Renal cortex interstitium (tissue), 15 donors: ENCODE data around the gene CNOT4. TPM values are rescaled to one million over a fixed set of nuclear protein-coding genes. Genes with fewer than 3 reads are reported as not detected.

Experiments
- DNase-seq, 11 donors: peaks; one replicate each; pipeline ENCODE4 v3.0.0-alpha.2; 2013; ENCODE audit warnings: low read depth in 9 of 11, low spot score in 4 of 11; ENCODE audit errors: extremely low read depth in 1 of 11
- long read RNA-seq, 16 experiments: transcript quantifications; one replicate each; lab custom pipeline, GENCODE V29; 2026
- polyA plus RNA-seq, 3 donors: library from polyadenylated mRNA; unstranded; fragments of 120-200 nt; gene quantifications; one replicate each; pipeline ENCODE4 v1.2.1, GENCODE V29; 2013; ENCODE audit not compliant: insufficient read length in 3 of 3

CNOT4 gene
- polyA plus RNA-seq: 10 to 100 TPM; 32.1 to 34.6 (median 33.2) TPM
- long read RNA-seq, donor 1: 0 reads
- long read RNA-seq, donor 2, partial matches to known transcripts: 5 of 5 reads
- long read RNA-seq, donor 2, other reads (novel, unspliced or antisense): 0 of 5 reads
- long read RNA-seq, donor 3, full-length matches to known transcripts: 5 of 19 reads
- long read RNA-seq, donor 3, partial matches to known transcripts: 14 of 19 reads
- long read RNA-seq, donor 3, other reads (novel, unspliced or antisense): 0 of 19 reads
- long read RNA-seq, donor 4, full-length matches to known transcripts: 2 of 2 reads
- long read RNA-seq, donor 4, partial matches to known transcripts: 0 of 2 reads
- long read RNA-seq, donor 4, other reads (novel, unspliced or antisense): 0 of 2 reads
- long read RNA-seq, donor 5: 0 reads
- long read RNA-seq, donor 6, partial matches to known transcripts: 14 of 16 reads
- long read RNA-seq, donor 6, other reads (novel, unspliced or antisense): 0 of 16 reads
- long read RNA-seq, donor 7, partial matches to known transcripts: 0 of 1 reads
- long read RNA-seq, donor 7, other reads (novel, unspliced or antisense): 0 of 1 reads
- long read RNA-seq, donor 8: 0 reads
- long read RNA-seq, donor 9, partial matches to known transcripts: 0 of 2 reads
- long read RNA-seq, donor 9, other reads (novel, unspliced or antisense): 0 of 2 reads
- long read RNA-seq, donor 10, full-length matches to known transcripts: 4 of 4 reads
- long read RNA-seq, donor 10, partial matches to known transcripts: 0 of 4 reads
- long read RNA-seq, donor 10, other reads (novel, unspliced or antisense): 0 of 4 reads
- long read RNA-seq, donor 11, full-length matches to known transcripts: 6 of 6 reads
- long read RNA-seq, donor 11, partial matches to known transcripts: 0 of 6 reads
- long read RNA-seq, donor 11, other reads (novel, unspliced or antisense): 0 of 6 reads
- long read RNA-seq, donor 12, full-length matches to known transcripts: 1 of 6 reads
- long read RNA-seq, donor 12, partial matches to known transcripts: 5 of 6 reads
- long read RNA-seq, donor 12, other reads (novel, unspliced or antisense): 0 of 6 reads
- long read RNA-seq, donor 13: 0 reads
- long read RNA-seq, donor 14, partial matches to known transcripts: 5 of 8 reads
- long read RNA-seq, donor 14, other reads (novel, unspliced or antisense): 0 of 8 reads
- long read RNA-seq, donor 15, full-length matches to known transcripts: 1 of 1 reads
- long read RNA-seq, donor 15, partial matches to known transcripts: 0 of 1 reads
- long read RNA-seq, donor 15, other reads (novel, unspliced or antisense): 0 of 1 reads
- long read RNA-seq, donor 16, partial matches to known transcripts: 11 of 17 reads
- long read RNA-seq, donor 16, other reads (novel, unspliced or antisense): 0 of 17 reads

- peak; percentile 84 to 96 (median 93) for DNase-seq
Observed at GRCh38 chr7:135509839-135510591, at the start of gene CNOT4. Gene CNOT4 (minus strand): TSS chr7:135510102. CDS start chr7:135438331, 71,771 bp downstream.

- DNase-seq: no peak
Observed at GRCh38 chr7:135558881-135559280, 49.0 kb upstream of the CNOT4 start.

GRCh38 chr7:135558337-135558767, 48.5 kb upstream of the CNOT4 start:
- peak; percentile 33 to 68 (median 52) for DNase-seq

- DNase-seq: peak; percentile 67 to 94 (median 78)
Observed at GRCh38 chr7:135557455-135558336, 47.8 kb upstream of the CNOT4 start, which contains the start of gene NUP205. Gene NUP205 (plus strand): TSS chr7:135557917. CDS start chr7:135557945, 28 bp downstream.

- DNase-seq: no peak
Observed at GRCh38 chr7:135553346-135553745, 43.4 kb upstream of the CNOT4 start.

- DNase-seq: no peak
Observed at GRCh38 chr7:135552148-135552547, 42.2 kb upstream of the CNOT4 start.

- no peak for DNase-seq
Observed at GRCh38 chr7:135550196-135550595, 40.3 kb upstream of the CNOT4 start.

- DNase-seq: no peak
Observed at GRCh38 chr7:135541029-135541428, 31.1 kb upstream of the CNOT4 start.

GRCh38 chr7:135539629-135540028, 29.7 kb upstream of the CNOT4 start:
- no peak for DNase-seq

GRCh38 chr7:135538376-135538775, 28.5 kb upstream of the CNOT4 start:
- DNase-seq: no peak

GRCh38 chr7:135537905-135538304, 28.0 kb upstream of the CNOT4 start:
- no peak for DNase-seq

GRCh38 chr7:135537453-135537852, 27.6 kb upstream of the CNOT4 start:
- DNase-seq: no peak

GRCh38 chr7:135536150-135536549, 26.2 kb upstream of the CNOT4 start:
- no peak for DNase-seq

GRCh38 chr7:135527025-135527424, 17.1 kb upstream of the CNOT4 start:
- DNase-seq: no peak

GRCh38 chr7:135525426-135525825, 15.5 kb upstream of the CNOT4 start:
- no peak for DNase-seq

GRCh38 chr7:135523146-135523545, 13.2 kb upstream of the CNOT4 start:
- DNase-seq: no peak

- DNase-seq: no peak
Observed at GRCh38 chr7:135522509-135522908, 12.6 kb upstream of the CNOT4 start.
